Measurements from ENCODE around the gene SPINK1. TPM values are rescaled to one million over a fixed set of nuclear protein-coding genes. Genes with fewer than 3 reads are reported as not detected.

Gene SPINK1
- polyA plus RNA-seq, 1 experiment = not detected

- Histone ChIP-seq H3K9me3 (ENCODE audit: control insufficient read depth, insufficient read depth, low read length) (no peaks in the 10 kb centered on the region), H3K27me3 (ENCODE audit: control insufficient read depth, insufficient read depth, low read length) (no peaks in the 10 kb centered on the region), H3K4me3 (ENCODE audit: low read depth, low read length) (no peak overlapping the region), H3K27ac (ENCODE audit: low read depth, low read length) (no peak overlapping the region)
- DNase-seq (ENCODE audit: low read depth, low spot score) = no peak
- ChIA-PET POLR2A (no interaction called here), CTCF (no interaction called here)
- no peak for TF ChIP-seq CTCF (IDR thresholded peaks at IDR 0.05; ENCODE audit: low read depth, low read length)
Observed at GRCh38 chr5:147863454-147864158, 32.1 kb upstream of the SPINK1 start.

GRCh38 chr5:147860641-147861025, 29.2 kb upstream of the SPINK1 start:
- Histone ChIP-seq H3K27ac (ENCODE audit: low read depth, low read length) (no peak overlapping the region), H3K4me3 (ENCODE audit: low read depth, low read length) (no peak overlapping the region), H3K27me3 (ENCODE audit: control insufficient read depth, insufficient read depth, low read length) (no peaks in the 10 kb centered on the region), H3K9me3 (ENCODE audit: control insufficient read depth, insufficient read depth, low read length) (no peaks in the 10 kb centered on the region)
- ChIA-PET POLR2A (no interaction called here), CTCF (interaction anchor here (1.8 kb wide), 1 partner anchor 870 kb away, joined by 5 read pairs; no protein-coding TSS in a partner anchor)
- no peak for TF ChIP-seq CTCF (IDR thresholded peaks at IDR 0.05; ENCODE audit: low read depth, low read length)
- DNase-seq (ENCODE audit: low read depth, low spot score) = no peak

GRCh38 chr5:147859962-147860640, 28.6 kb upstream of the SPINK1 start:
- ChIA-PET CTCF (interaction anchor here (1.1 to 1.8 kb wide), 2 partner anchors 75 to 871 kb away, joined by 3 to 5 read pairs; no protein-coding TSS in a partner anchor), POLR2A (no interaction called here)
- TF ChIP-seq CTCF (IDR thresholded peaks at IDR 0.05; ENCODE audit: low read depth, low read length) = no peak
- Histone ChIP-seq H3K27me3 (ENCODE audit: control insufficient read depth, insufficient read depth, low read length) (no peaks in the 10 kb centered on the region), H3K9me3 (ENCODE audit: control insufficient read depth, insufficient read depth, low read length) (no peaks in the 10 kb centered on the region), H3K4me3 (ENCODE audit: low read depth, low read length) (no peak overlapping the region), H3K27ac (ENCODE audit: low read depth, low read length) (no peak overlapping the region)
- DNase-seq (ENCODE audit: low read depth, low spot score) = no peak

- DNase-seq (ENCODE audit: low read depth, low spot score) = no peak
- H3K4me3 ChIP-seq (ENCODE audit: low read depth, low read length) = no peak overlapping the region
- no peak for TF ChIP-seq CTCF (IDR thresholded peaks at IDR 0.05; ENCODE audit: low read depth, low read length)
- no peak overlapping the region for H3K27ac ChIP-seq (ENCODE audit: low read depth, low read length)
- ChIA-PET CTCF (interaction anchor here (0.7 to 3.8 kb wide), 16 partner anchors 9 to 871 kb away, joined by 3 to 78 read pairs (median 6); no protein-coding TSS in a partner anchor), POLR2A (no interaction called here)
- no peaks in the 10 kb centered on the region for H3K9me3 ChIP-seq (ENCODE audit: control insufficient read depth, insufficient read depth, low read length)
- no peaks in the 10 kb centered on the region for H3K27me3 ChIP-seq (ENCODE audit: control insufficient read depth, insufficient read depth, low read length)
Observed at GRCh38 chr5:147858565-147858964, 27.1 kb upstream of the SPINK1 start.
